NOMO-1 (cell line): ENCODE results near the gene PTX3.
A peak's percentile ranks its signal among the peaks of the same experiment; 100 is the strongest.

Experiments used
- DNase-seq, 2 experiments: peaks; one replicate each; lab custom pipeline; 2025; ENCODE audit not compliant: unreplicated experiment in 2 of 2; lab: John Stamatoyannopoulos, UW

The PTX3 gene

DNA sequence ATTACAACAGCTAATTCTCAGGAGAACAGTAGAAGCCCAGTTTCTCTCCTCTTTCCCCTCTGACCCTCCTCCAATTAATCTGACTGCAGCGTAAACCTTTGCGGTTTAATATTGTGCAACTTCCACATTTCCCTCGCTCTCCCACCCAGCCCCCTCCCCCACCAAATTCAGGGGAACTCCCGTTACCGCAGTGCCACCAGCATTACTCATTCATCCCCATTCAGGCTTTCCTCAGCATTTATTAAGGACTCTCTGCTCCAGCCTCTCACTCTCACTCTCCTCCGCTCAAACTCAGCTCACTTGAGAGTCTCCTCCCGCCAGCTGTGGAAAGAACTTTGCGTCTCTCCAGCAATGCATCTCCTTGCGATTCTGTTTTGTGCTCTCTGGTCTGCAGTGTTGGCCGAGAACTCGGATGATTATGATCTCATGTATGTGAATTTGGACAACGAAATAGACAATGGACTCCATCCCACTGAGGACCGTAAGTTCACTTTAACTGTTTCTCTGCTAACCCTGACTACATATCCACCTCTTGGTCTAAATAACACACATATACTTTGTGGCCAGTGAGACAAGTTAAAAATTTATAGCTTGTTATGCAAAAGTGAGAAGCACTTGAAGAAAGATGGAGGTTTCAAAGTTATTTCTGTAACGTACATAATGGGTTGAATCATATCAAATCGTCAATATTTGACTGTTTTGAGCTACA, at the start of gene PTX3:
PTX3 (plus strand) TSS at position 268 of the 709 bp plus-strand sequence; CDS start at position 352, 84 bp downstream.
- peak; percentile 79 to 84 for DNase-seq

DNA sequence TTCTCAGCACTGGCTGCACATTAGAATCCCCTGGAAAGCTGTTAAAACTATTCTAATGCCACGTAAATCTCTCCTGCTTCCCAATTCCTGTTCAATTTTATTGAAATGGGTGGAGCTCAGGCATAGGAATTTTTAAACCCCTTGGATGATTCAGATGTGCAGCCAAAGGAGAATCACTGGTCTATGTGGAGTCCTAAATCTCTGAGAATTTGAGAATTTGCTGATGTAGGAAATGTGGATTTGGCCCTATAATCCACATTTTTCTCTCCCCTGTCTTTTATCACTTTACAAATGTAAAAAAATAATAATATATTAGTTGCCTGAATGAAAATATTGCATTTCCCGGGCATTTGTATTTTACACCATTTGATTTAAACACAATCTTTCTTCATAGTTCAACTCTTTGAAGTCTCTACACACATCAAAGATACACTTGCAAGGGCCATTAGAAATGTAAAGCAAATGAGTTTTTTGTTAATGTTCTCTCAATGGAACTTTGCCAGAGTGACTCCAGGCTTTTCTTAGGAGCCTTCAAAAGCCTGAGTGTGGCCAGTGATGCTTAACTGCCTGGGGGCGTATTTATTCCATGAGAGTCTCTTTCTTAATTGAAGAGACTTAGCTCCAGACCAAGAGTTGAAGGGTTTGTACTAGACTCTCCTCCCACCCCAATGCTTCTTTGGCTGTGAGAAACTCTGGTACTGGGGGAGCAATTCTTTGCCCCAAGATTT, 48.8 kb upstream of the PTX3 start:
- DNase-seq, result no peak

DNA sequence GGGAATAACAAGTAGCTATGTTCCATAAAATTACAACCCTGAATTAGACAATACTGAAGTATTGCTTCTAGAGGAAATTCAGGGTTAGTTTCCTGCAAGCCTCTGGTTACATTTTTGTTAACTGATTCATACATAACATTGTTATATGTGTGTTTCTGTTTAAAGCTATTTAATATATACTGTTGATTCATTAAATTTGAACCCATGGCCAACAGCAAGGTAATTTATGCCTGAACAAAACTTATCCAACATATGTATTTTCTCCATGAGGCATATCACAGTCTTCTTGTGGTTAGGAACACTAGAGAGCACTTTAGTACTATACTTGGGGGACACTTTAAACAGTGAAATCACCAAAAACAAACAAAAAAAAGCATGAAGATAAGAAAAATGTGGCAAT, 47.7 kb upstream of the PTX3 start:
- no peak for DNase-seq

DNA sequence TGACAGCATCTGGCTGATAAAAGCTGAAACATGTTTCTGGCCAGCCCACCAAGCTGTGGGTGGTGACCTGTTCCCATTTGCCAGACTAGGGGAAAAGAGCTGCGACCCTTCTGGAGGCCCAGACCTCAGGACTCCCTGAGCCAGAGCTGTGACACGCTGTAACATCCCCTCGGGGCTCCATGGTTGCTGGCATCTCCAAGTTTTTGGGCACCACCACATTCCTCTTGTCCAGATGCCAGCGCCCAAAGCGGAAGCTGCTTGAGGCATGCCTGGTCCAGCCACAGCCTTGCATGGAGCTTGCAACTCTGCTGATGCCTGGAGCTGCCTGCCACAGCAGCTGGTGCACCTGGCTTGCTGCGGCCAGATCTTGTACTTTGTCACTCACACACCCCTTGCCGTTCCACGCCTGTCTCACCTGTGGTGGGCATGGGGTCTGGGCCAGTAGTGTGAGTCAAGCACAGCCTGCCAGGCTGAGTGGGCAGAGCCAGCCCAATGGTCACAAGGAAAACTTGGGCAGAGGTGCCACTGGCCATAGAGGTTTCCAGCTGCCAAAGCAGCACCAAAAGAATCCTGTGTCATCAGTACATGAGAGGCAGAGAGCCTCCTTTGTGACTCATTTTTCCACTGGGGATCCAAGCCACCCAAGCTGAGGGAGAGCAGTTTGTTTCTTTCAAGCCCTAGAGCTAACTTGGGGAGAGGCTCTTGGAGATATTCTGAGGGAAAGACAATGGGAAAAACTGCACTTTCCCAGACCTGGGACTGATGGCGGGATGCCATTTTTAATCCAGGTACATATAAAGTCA, 45.7 kb upstream of the PTX3 start:
- no peak for DNase-seq

DNA sequence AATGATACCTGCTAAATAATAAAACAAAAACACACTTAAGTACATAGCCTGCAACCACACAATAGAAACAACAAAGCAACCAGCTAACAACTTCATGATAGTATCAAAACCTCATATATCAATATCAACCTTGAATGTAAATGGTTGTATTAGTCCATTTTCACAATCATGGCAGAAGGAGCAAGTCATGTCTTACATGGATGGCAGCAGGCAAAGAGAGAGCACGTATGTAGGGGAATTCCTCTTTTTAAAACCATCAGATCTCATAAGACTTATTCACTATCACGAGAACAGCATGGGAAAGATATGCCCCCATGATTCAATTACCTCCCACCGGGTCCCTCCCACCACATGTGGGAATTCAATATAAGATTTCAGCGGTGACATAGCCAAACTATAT, 44.5 kb upstream of the PTX3 start:
- no peak for DNase-seq

DNA sequence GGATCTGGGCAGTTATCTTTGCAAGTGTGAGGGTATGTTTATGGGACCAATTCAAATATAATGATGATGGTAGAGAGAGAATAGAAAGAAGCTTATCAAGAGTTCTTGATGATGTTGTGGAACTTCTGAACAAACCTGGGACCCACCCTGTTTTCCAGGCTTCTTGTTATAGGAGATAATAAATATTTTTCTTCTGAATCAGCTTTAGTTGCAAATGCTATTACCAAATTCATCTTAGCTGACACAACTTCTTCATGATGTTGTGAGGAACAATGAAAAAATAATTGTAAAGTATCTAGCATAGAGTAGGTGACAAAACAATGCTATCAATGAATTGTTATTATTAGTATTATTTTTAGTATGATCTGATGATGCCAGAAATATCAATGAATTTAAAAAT, 43.5 kb upstream of the PTX3 start:
- no peak for DNase-seq

DNA sequence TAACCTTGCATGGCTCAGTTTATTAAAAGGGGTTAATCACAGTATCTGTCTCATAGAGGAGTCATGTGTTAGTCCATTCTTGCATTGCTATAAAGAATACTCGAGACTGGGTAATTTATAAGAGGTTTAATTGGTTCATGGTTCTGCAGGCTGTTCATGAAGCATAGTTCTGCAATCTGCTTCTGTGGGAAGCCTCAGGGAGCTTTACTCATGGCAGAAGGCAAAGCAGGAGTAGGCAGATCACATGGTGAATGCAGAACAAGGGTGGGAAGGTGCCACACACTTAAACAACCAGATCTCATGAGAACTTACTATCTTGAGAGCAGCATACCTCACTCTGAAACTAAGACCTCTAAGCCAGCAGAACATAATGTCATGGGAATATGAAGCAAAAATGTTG, 42.2 kb upstream of the PTX3 start:
- no peak for DNase-seq

DNA sequence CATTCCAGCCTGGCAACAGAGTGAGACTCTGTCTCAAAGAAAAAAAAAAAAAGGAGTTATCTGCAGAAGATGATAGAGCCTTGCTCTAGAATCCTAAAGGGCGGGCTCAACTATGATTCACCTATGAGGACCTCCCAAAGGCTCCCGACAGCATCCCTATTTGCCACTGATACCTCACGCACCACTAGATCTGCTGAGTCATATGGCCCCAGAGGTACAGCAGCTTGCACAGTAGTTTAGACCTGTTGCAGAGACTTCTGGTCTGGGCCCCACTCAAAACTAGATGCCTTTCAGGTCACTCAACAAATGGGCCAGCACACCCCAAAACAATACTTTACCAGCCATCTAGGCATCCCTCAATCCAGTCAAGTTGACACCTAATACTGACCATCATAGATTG, 38.1 kb upstream of the PTX3 start:
- no peak for DNase-seq

DNA sequence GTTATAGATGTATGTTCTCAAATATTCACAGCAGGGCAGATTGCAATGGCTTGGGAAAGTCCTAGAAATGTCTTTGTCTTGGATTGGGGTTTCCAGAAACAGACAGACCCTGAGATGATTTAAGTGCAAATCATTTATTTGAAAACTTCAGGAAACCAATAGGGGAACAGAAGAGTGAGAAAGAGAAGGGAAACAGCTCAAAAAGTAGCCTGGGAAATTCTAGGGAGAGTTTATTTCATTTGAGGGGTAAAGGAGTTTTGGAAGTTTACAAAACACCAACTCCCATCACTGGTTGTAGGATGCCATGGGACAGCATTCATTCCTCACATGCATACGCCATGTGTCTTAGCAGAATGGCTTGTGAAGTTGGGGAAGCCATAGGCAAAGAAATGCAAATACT, 32.3 kb upstream of the PTX3 start:
- DNase-seq, result no peak

DNA sequence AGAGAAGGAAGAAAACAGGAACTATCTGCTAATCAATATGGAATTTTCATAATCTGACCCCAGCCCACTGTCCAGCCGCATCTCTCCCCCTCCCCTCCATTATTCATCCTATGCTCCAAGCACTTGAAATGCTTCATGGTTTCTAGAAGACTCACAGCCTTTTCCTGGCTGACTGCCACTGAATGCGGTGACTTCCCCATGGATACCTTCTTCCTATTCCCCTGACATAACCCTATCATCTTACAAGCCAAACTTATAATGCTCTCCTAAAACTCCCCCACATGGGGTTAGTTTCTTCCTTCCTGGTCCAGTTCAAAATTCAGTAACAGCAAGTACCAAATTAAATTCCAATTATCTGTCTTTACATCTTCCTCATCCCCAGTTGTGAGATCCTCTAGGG, 31.2 kb upstream of the PTX3 start:
- no peak for DNase-seq

DNA sequence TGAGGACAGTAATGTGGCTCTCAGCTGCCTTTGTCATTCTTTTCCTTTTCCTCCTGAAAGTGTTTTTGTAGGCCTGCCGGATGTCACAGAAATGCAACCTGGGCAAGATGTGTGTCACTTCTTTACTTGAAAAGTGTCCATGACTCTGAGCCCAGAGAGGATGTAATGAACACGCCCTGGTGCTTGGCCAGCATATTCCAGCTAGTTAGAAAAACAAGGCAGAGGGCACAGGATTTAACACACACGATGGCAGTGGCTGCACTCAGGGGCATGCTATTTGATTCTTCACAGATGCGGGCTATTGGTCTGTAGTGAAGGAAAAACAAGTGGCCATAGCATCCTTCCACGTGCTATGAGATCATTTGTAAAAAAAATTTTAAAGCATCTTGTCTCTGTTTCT, 30.3 kb upstream of the PTX3 start:
- DNase-seq, result no peak

DNA sequence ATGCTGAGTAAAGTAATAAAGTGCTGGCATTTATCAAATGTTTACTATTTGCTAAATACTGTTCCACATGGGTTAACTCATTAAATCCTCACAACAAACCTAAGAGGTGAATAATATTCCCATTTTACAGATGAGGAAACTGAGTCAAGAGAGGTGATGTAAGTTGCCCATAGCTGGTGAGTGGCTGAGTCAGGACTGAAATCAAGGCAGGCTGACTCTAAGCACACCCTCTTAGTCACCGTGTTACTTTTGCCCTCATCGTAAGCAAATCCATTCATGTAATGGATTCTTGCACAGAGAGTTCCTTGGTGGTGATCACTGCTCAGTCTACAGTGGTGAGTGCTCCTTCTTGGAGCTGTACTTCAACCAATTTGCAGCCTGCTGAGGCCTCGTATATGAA, 28.9 kb upstream of the PTX3 start:
- no peak for DNase-seq

DNA sequence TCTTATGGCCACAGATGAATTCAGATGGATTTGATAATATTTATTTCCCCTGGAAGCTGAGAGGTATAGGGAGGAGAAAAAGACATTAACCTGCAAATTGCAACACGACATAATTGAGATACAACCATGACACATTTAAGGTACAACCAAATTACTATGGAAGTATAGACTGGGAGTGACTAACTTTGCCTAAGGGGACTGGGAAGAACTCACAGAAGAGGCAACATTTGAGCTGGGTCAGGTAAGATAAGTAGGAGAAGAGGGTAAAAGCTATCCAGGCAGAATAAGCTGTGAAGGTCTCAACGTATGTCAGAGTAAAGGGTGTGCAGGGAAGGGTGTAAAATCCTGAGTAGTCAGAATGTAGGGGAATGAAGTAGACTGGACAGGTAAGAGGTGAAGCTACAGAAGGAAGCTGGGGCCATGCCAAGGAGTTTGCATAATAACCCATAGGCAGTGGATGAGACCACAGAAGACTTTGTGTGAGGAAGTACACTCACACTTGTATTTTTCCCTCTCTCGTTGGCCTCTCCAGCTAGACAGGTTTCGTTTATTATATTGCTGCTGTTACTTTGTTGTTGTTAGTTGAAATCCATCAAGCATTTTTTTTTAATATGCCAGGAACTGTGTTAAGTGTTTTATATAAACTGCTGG, 28.0 kb upstream of the PTX3 start:
- DNase-seq, result peak in 1 of 2 experiments; percentile 30

DNA sequence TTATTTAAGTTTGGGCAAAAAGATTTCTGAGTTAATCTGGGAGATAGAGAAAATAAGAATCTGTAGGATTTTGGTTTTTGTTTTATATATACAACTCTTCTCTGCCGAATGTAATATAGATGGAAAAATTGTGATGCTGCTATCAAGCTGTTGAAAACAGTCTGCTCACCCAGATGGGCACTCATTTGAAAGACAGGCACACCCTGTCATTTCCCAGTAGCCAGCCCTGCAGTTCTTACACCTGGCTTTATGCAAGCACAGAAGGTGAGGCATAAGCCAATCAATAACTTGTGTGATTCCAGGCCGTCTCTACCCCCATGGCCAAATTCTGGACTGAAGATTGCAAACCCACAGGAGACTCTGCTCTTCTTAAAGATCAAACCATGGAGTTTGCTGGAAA, 27.1 kb upstream of the PTX3 start:
- DNase-seq, result no peak

DNA sequence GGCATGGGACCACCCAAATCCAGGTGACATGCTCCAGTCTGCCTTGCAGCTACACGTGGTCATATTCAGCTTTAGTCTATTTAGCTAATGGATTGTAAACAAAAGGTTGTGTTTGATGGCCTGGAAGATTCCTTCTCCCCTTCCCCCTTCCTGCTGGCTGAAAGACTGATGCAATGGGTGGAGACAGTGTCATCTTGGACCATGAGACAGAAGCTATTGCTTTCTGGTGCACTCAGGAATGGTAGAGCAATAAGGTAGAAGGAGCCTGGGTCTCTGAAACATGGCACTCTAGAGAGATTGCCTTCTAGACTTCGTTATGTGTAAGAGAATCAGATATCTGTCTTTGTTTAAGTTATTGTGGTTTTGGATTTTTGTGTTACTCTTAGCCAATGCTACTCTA, 25.7 kb upstream of the PTX3 start:
- DNase-seq, result no peak

DNA sequence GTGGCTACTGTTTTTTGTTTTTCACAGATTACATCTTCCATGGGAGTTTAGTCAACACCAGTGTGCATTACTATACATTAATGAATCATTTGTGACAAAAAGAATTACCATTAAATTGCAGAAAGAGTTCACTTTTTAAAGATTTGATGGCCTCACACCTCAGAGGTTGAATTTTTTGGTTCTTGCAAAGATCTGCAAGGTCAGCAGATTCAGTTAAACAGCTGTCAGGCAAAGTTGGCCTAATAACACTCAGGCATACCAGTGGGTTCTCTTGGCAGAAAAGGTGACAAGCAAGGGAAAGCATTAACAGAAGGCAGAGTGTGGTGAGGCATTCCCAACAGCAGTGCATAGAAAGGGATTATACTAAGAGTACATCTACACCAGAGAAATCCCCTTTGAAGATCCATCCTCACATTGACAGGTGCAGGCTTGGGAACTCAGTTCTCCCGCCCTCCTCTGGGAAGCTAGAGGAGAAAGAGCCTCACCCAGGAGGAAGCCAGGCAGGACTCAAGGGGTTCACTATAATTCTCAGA, 24.3 kb upstream of the PTX3 start:
- DNase-seq, result no peak

DNA sequence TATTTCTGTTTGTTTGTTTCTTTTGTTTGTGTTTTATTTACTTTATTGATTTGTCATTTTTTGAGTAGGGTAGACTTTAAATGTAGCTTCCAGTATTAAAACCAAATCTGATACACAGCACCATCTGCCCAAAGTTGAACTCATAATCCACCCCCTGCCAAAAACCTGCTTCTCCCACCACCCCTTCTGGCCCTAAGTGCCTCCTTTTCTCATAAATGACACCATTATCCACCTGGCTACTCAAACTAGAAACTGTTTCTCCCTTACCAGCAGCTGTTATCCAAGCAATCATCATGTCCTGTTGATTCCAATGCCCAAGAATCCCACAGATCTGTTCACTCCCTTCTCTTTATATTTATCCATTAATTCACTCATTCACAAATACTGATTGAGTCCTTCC, 21.8 kb upstream of the PTX3 start:
- DNase-seq, result no peak

DNA sequence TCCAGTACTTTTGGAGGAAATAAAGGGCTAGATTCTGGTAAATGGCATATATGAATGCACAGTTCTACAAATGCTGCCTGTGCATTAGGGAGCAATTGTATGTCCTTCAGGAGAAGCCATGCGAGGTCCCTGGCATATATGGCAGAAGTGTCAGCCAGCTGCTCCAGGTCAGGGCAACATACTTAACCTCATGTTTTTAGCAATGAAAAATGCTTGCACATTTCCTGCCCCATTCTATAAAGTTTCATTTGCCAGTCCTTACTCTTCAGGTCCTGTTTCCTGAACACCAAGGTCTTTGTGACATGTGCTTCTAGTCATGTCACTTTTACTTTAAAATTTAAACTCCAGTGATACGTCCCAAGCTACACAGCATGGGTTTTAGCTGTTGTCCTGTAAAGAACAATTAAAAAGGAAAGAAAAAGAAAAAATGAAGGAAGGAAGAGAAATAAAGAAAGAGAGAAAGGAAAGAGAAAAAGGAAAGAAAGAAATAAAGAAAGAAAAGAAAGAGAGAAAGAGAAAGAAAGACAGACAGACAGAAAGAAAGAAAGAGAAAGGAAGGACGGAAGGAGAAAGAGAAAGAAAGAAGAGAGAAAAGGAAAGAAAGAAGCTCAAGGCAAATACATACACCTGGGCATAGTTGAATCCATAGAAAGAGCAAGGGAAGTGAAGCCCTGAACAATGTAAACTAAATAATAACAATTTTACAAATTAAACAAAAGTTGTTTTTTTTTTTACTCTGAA, 20.1 kb upstream of the PTX3 start:
- no peak for DNase-seq

DNA sequence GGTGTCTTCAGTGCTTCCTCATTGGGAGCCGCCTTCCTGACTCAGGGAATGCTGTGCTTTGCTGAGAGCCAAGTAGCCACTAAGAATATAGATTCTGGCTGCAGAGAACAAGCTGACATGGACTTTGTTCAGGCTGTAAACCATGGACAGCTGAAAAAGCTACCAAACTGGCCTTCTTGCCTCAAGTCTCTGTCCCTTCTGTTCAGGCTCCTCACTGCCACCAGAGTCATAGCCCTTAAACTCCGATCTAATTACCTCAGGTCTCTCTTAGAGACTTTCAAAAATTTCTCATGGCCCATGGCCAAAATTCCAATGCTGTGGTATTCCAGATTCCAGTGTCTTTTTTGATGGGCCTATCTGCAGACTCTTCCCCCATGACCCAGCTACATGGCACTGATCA, 19.4 kb upstream of the PTX3 start:
- DNase-seq, result no peak

DNA sequence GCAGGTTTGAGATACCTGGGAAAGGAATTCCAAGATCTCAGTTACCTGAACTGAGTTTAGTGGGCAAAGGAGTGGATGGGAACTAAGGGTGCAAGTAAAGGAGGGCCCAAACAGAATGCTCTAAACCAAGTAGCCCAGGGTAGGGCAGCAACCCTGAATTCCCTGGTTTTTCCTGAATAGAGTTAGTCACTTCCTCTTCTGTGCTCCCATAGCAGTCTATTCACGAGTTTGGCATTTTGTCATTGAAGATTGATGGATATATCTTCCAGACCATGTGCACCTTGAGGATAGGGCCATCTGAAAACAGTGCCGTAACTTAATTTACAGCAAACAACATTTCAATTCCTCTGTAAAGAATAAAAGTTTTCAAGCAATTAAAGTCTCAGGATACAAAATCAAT, 18.5 kb upstream of the PTX3 start:
- no peak for DNase-seq
